CD14-positive monocyte (primary cell): ENCODE data around the gene MBD5. TPM values are rescaled to one million over a fixed set of nuclear protein-coding genes. Genes with fewer than 3 reads are reported as not detected.
A peak's percentile ranks its signal among the peaks of the same experiment; 100 is the strongest.

Source experiments
- DNase-seq, 3 donors: peaks; one replicate each; pipeline ENCODE4 v3.0.0-alpha.2; 2011 to 2022
- H2AFZ ChIP-seq: 2 replicates; pipeline ENCODE4 v1.6.0; 2012; ENCODE audit warnings: mild to moderate bottlenecking, low read depth, low read length, inconsistent platforms; ENCODE audit not compliant: insufficient read depth, poor library complexity, severe bottlenecking
- H3K27ac ChIP-seq, 2 donors: 1 replicate in 1 of 2; 2 replicates in 1 of 2; pipeline ENCODE4 v1.5.1; 2012 to 2013; ENCODE audit warnings: low read length in 2 of 2, control low read depth in 1 of 2, inconsistent platforms in 1 of 2, low read depth in 1 of 2, mild to moderate bottlenecking in 1 of 2
- H3K27me3 ChIP-seq, 2 donors: one replicate each; pipeline versions ENCODE4 v1.6.0 to v1.6.1; 2011 to 2013; ENCODE audit warnings: low read length in 2 of 2; ENCODE audit not compliant: control insufficient read depth in 2 of 2, insufficient read depth in 2 of 2
- H3K36me3 ChIP-seq, 2 donors: replicated peaks in 1 of 2; 1 replicate in 1 of 2; 2 replicates in 1 of 2; pipeline versions ENCODE4 v1.5.1 to v1.6.1; 2012 to 2013; ENCODE audit warnings: low read length in 2 of 2, control low read depth in 1 of 2, inconsistent platforms in 1 of 2, mild to moderate bottlenecking in 1 of 2; ENCODE audit not compliant: insufficient read depth in 2 of 2, control insufficient read depth in 1 of 2
- H3K4me1 ChIP-seq, 2 donors: 1 replicate in 1 of 2; 2 replicates in 1 of 2; pipeline versions ENCODE4 v1.5.1 to v1.6.1; 2012 to 2013; ENCODE audit warnings: low read length in 2 of 2, control low read depth in 1 of 2, inconsistent platforms in 1 of 2, mild to moderate bottlenecking in 1 of 2, moderate library complexity in 1 of 2; ENCODE audit not compliant: insufficient read depth in 2 of 2, control insufficient read depth in 1 of 2
- H3K4me2 ChIP-seq: replicated peaks from 2 replicates; pipeline ENCODE3; 2012; ENCODE audit warnings: low read length, moderate library complexity, mild to moderate bottlenecking; ENCODE audit not compliant: poor library complexity, severe bottlenecking; ENCODE audit errors: extremely low read depth
- H3K4me3 ChIP-seq, 3 experiments: fragments of 200-600 bp in 1 of 3; sonication (generic) in 1 of 3; replicated peaks in 1 of 3; 1 replicate in 2 of 3; 2 replicates in 1 of 3; pipeline ENCODE4 v1.5.1; 2011 to 2013; ENCODE audit warnings: low read length in 3 of 3, mild to moderate bottlenecking in 3 of 3, control low read depth in 2 of 3, low read depth in 2 of 3, inconsistent platforms in 1 of 3, moderate library complexity in 1 of 3
- H3K79me2 ChIP-seq: 2 replicates; pipeline ENCODE4 v1.6.0; 2012; ENCODE audit warnings: mild to moderate bottlenecking, control low read depth, inconsistent platforms, low read length, moderate library complexity; ENCODE audit not compliant: insufficient read depth
- H3K9ac ChIP-seq: 2 replicates; pipeline ENCODE4 v1.6.0; 2017; ENCODE audit warnings: low read length, mild to moderate bottlenecking; ENCODE audit not compliant: insufficient read depth, poor library complexity, severe bottlenecking
- H3K9me3 ChIP-seq, 2 donors: replicated peaks in 1 of 2; 1 replicate in 1 of 2; 2 replicates in 1 of 2; pipeline versions ENCODE4 v1.5.1 to v1.6.1; 2012 to 2013; ENCODE audit warnings: low read length in 2 of 2, control low read depth in 1 of 2; ENCODE audit not compliant: control insufficient read depth in 1 of 2, insufficient read depth in 1 of 2
- H4K20me1 ChIP-seq: 2 replicates; pipeline ENCODE4 v1.6.0; 2012; ENCODE audit warnings: mild to moderate bottlenecking, low read length, control low read depth, moderate library complexity; ENCODE audit not compliant: insufficient read depth
- H3K27ac Mint-ChIP-seq, 7 donors: one replicate each; pipeline ENCODE4 v1.8.0; 2020; ENCODE audit warnings: mild to moderate bottlenecking in 7 of 7, mixed read lengths in 7 of 7, moderate library complexity in 6 of 7, inconsistent platforms in 2 of 7
- H3K27me3 Mint-ChIP-seq, 3 donors: one replicate each; pipeline ENCODE4 v1.8.0; 2021 to 2022; ENCODE audit warnings: low read depth in 3 of 3, mild to moderate bottlenecking in 3 of 3, mixed read lengths in 3 of 3, moderate library complexity in 3 of 3, inconsistent platforms in 1 of 3
- H3K36me3 Mint-ChIP-seq, 2 donors: one replicate each; pipeline ENCODE4 v1.8.0; 2020; ENCODE audit warnings: mixed read lengths in 2 of 2, inconsistent platforms in 1 of 2, mild to moderate bottlenecking in 1 of 2
- H3K4me1 Mint-ChIP-seq: one replicate; pipeline ENCODE4 v1.8.0; 2020; ENCODE audit warnings: mild to moderate bottlenecking, mixed read lengths
- H3K4me3 Mint-ChIP-seq, 2 donors: one replicate each; pipeline ENCODE4 v1.8.0; 2020; ENCODE audit warnings: mild to moderate bottlenecking in 2 of 2, mixed read lengths in 2 of 2, moderate library complexity in 1 of 2
- H3K9me3 Mint-ChIP-seq, 7 donors: one replicate each; pipeline ENCODE4 v1.8.0; 2020 to 2022; ENCODE audit warnings: mixed read lengths in 7 of 7, mild to moderate bottlenecking in 6 of 7, moderate library complexity in 6 of 7, inconsistent platforms in 2 of 7
- WGBS: methylation state at CpG from one replicate; pipeline ENCODE4 v1.1.5; 2013; ENCODE audit warnings: missing lambda C conversion rate; ENCODE audit not compliant: insufficient coverage; 5-methylcytosine and 5-hydroxymethylcytosine counted together
- intact Hi-C, 2 donors: fragments of 100-400 bp; cut with micrococcal nuclease; formaldehyde crosslinking; loops; one replicate each; pipeline versions ENCODE4 v1.15.0 to v1.15.1; 2023
- polyA plus RNA-seq, 3 donors: library from polyadenylated mRNA; depleted of rRNA in 1 of 3; unstranded in 2 of 3; stranded (reverse) in 1 of 3; fragments of 300-500 nt in 2 of 3; fragments of >200 nt in 1 of 3; fragmentation: Illumina TruSeq in 2 of 3; gene quantifications; 1 replicate in 2 of 3; 2 replicates in 1 of 3; pipeline ENCODE4 v1.2.3, GENCODE V29; 2012 to 2021
- TF ChIP-seq, protein P1 (sequence below): fragments of 200-600 bp; IDR thresholded peaks from one replicate; pipeline ENCODE4 v1.8.0; 2022; ENCODE audit warnings: antibody characterized with exemption, mild to moderate bottlenecking

MBD5 gene
- polyA plus RNA-seq, 3 donors: 2.3 to 5.7 (median 3.5) TPM

DNA sequence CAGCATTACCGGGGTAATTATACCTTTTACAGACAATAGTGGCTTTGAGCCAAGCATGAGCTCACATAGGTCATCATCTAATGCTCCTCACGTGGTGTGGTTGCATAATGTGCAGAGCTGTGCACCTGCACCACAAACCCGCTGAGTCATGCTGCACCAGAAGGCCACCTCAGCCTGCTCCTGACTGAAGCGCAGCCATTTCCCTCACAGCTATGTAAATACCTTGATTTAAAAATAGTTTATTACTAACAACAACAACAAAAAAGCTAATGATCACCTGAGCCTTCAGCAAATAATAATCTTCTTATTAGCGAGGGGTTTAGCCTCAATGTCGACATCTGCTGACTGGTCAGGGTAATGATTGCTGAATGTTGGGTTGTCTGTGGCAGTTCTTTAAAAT, 238.8 kb downstream of the MBD5 start:
- H3K4me1 ChIP-seq: no peaks in the 10 kb centered on the region
- no peaks in the 10 kb centered on the region for H3K27me3 ChIP-seq
- Mint-ChIP-seq H3K27me3 (no peaks in the 10 kb centered on the region), H3K36me3 (peaks cover 2 to 12% of the 10 kb centered on the region in 2 donors), H3K4me3 (no peak overlapping the region), H3K9me3 (peaks cover 15 to 35% (median 25%) of the 10 kb centered on the region in 7 donors), H3K4me1 (no peaks in the 10 kb centered on the region), H3K27ac (no peak overlapping the region)
- no peak for DNase-seq
- no peaks in the 10 kb centered on the region for H3K79me2 ChIP-seq
- peaks cover 0 to 1% of the 10 kb centered on the region in 2 donors for H3K36me3 ChIP-seq
- H3K27ac ChIP-seq: no peak overlapping the region
- no peak overlapping the region for H3K9ac ChIP-seq
- H3K4me2 ChIP-seq: no peak overlapping the region
- TF ChIP-seq, protein P1, sequence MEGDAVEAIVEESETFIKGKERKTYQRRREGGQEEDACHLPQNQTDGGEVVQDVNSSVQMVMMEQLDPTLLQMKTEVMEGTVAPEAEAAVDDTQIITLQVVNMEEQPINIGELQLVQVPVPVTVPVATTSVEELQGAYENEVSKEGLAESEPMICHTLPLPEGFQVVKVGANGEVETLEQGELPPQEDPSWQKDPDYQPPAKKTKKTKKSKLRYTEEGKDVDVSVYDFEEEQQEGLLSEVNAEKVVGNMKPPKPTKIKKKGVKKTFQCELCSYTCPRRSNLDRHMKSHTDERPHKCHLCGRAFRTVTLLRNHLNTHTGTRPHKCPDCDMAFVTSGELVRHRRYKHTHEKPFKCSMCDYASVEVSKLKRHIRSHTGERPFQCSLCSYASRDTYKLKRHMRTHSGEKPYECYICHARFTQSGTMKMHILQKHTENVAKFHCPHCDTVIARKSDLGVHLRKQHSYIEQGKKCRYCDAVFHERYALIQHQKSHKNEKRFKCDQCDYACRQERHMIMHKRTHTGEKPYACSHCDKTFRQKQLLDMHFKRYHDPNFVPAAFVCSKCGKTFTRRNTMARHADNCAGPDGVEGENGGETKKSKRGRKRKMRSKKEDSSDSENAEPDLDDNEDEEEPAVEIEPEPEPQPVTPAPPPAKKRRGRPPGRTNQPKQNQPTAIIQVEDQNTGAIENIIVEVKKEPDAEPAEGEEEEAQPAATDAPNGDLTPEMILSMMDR: no peak
- peaks cover 22 to 50% of the 10 kb centered on the region in 2 donors for H3K9me3 ChIP-seq
- intact Hi-C loops: no loop called here
- H2AFZ ChIP-seq: no peak overlapping the region
- H4K20me1 ChIP-seq: no peaks in the 10 kb centered on the region
- WGBS: 60% methylated on average over 1 of the region's 6 CpGs
- no peak overlapping the region for H3K4me3 ChIP-seq

DNA sequence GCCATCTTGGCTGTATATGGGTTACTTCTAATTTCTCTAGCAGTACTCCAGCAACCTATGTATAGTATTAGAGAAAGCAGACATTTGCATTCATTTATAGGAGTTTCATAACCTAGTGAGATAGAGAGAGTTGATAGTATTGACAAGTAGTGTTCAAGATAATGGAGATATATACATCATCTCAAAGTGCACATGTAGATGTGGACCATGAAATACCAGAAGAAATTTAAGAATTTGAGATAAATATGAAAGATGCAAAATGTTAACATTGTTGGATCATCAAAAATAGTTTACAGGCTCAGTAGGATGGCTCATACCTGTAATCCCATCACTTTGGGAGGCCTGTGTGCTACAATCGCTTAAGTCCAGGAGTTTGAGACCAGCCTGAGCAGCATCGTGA, 243.0 kb downstream of the MBD5 start:
- no CpG with 5 or more reads among the region's 2 CpGs for WGBS
- intact Hi-C loops: no loop called here
- Histone ChIP-seq H3K4me2 (no peak overlapping the region), H2AFZ (no peak overlapping the region), H3K36me3 (no peaks in the 10 kb centered on the region), H3K9me3 (peaks cover 3 to 9% of the 10 kb centered on the region in 2 donors), H3K4me1 (no peaks in the 10 kb centered on the region), H3K79me2 (no peaks in the 10 kb centered on the region), H4K20me1 (no peaks in the 10 kb centered on the region), H3K4me3 (no peak overlapping the region), H3K9ac (no peak overlapping the region), H3K27ac (no peak overlapping the region), H3K27me3 (no peaks in the 10 kb centered on the region)
- H3K36me3 Mint-ChIP-seq: peaks cover 0 to 10% of the 10 kb centered on the region in 2 donors
- TF ChIP-seq, protein P1: no peak
- H3K27ac Mint-ChIP-seq: peak overlapping the region in 1 of 7 donors; percentile 12
- DNase-seq: no peak
- no peaks in the 10 kb centered on the region for H3K4me1 Mint-ChIP-seq
- H3K4me3 Mint-ChIP-seq: no peak overlapping the region
- no peaks in the 10 kb centered on the region for H3K27me3 Mint-ChIP-seq
- H3K9me3 Mint-ChIP-seq: peaks cover 4 to 10% (median 7%) of the 10 kb centered on the region in 7 donors
